HCEC 1CT (cell line): Measurements from ENCODE around the gene SARM1.
"Not testable (repeated sequence)": the region's sequence is repeated elsewhere in the genome, so short reads cannot be mapped to it uniquely, and the experiment has no call there.

Experiments
- DNase-seq: peaks from one replicate; pipeline ENCODE4 v3.0.0-alpha.2; 2017

The SARM1 gene

DNA sequence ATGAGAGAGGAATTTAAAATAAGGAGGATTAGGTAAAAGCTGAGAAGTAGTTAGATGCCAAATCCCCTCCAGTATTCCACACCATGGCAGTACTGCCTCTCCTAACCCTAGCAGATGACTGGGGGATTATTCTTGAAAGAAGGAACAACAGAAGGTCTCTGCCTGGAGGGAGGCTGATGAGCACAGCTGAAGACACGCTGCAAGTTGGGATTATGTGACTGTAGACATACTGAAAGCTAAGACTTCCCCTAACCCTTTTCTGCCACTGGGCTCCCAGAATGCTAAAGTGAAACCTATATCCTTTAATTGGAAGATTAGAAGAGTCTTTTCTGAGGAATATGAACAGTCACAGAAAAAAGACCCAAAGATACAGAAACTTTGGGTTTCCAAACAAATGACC is 62.2 kb downstream of the SARM1 start:
- DNase-seq = no peak

DNA sequence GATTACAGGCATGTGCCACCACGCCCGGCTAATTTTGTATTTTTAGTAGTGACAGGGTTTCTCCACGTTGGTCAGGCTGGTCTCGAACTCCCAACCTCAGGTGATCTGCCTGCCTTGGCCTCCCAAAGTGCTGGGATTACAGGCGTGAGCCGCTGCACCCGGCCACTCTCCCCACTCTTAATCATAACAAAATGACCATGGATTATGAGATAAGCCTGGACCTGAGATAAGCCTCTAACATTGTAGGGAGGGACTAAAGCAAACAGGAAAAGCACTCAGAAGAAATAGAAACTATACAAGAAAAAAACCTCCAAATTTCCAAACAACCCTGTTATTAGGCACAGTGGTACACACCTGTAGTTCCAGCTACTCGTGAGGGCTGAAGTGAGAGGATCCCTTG is 62.8 kb downstream of the SARM1 start:
- DNase-seq = not testable (repeated sequence)

DNA sequence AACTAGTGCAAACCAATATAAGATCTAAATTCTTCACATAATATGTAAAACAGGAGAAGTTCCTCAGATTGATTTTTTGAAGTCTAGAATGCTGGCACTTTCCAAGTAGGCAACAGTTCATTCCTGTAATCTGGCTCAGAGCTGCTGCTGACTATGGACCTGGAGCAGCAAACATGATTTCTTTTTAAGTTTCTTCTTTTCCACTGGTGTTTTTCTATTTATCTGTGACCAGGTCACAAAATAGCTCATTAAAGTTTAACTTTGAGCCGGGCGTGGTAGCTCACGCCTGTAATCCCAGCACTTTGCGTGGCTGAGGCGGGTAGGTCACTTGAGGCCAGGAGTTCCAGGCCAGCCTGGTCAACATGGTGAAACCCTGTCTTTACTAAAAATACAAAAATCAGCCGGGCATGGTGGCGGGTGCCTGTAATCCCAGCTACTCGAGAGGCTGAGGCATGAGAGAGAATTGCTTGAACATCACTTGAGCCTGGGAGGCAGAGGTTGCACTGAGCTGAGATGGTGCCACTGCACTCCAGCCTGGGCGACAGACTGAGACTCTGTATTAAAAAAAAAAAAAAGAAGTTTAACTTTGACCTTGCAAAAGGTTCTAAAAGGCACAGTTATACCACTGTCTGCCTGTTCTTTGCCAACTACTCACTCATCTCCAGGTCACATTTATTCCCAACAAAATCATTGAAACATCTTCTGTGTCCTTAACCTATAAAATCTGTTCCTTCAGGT is 72.6 kb downstream of the SARM1 start:
- no peak for DNase-seq

DNA sequence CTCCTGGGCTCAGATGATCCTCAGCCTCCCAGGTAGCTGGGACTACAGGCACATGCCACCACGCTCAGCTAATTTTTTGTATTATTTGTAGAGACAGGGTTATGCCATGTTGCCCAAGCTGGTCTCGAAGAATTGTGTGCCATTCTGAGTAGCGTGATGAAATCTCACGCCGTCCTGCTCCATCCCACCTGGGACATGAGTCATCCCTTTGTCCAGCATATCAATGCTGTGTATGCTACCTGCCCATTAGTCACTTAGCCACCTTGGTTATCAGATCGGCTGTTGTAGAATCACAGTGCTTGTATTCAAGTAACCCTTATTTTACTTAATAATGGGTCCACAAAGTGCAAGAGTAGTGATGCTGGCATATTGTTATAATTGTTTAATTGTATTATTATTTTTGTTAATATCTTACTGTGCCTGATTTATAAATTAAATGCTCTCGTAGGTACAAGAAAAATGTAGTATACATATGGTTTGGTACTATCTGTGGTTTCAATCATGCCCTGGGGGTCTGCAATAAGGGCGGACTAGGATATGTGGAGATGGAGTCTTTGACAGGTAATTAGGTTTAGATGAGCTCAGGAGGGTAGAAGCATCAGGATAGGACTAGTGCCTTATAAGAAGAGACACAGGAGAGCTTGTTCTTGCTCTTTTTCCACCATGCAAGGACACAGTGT is 75.4 kb downstream of the SARM1 start:
- DNase-seq = no peak

DNA sequence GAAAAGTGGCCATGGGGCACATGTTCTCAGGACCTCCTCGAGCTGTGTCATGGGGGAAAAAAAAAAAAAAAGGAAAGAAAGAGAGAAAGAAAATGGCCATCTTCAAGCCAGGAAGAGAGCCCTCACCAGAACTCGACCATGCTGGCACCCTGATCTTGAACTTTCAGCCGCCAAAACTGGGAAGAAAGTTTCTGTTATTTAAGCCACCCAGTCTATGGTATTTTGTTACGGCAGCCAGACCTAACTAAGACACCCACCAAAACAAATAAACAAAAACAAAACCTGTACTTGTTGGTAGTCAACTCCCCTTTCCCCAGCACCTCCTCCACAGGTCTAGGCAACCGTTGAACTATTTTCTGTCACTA is 75.9 kb downstream of the SARM1 start:
- DNase-seq = no peak

DNA sequence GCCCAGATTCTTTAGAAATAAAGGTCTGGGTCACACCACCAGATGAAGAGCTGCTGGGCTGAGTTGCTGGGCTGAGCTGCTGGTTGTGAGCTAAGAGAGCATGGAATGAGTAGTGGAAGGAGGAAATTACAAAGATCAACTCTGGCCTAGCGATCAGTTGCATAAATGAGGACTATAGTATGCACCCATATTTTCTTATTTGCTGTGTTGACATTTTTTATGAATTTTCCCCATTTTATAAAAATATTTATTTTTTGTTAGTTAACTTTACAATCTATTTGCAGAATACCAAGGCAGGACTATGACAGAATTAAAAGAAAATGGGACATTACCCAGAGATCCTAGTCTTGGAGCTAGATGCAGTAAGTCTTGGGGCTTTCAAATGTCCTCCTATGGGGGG is 78.4 kb downstream of the SARM1 start:
- no peak for DNase-seq
